Spinal cord (tissue), 10 donors: Measurements from ENCODE around the gene RAD51B. TPM values are rescaled to one million over a fixed set of nuclear protein-coding genes. Genes with fewer than 3 reads are reported as not detected.

Source experiments
- DNase-seq, 6 donors: peaks; one replicate each; pipeline versions ENCODE4 v3.0.0 to v3.0.0-alpha.2; 2013 to 2015; ENCODE audit warnings: low spot score in 6 of 6, low read depth in 4 of 6
- H3K27ac ChIP-seq: one replicate; pipeline ENCODE4 v1.5.1; 2013; ENCODE audit warnings: low read depth, low read length, control low read depth
- H3K27me3 ChIP-seq: one replicate; pipeline ENCODE4 v1.6.1; 2013; ENCODE audit warnings: low read length; ENCODE audit not compliant: control insufficient read depth, insufficient read depth
- H3K36me3 ChIP-seq: one replicate; pipeline ENCODE4 v1.6.1; 2013; ENCODE audit warnings: low read length; ENCODE audit not compliant: control insufficient read depth, insufficient read depth
- H3K4me1 ChIP-seq: one replicate; pipeline ENCODE4 v1.6.1; 2013; ENCODE audit warnings: low read length; ENCODE audit not compliant: control insufficient read depth, insufficient read depth
- H3K4me3 ChIP-seq: one replicate; pipeline ENCODE4 v1.5.1; 2013; ENCODE audit warnings: low read depth, low read length, control low read depth
- H3K9me3 ChIP-seq: one replicate; pipeline ENCODE4 v1.6.1; 2013; ENCODE audit warnings: low read length; ENCODE audit not compliant: control insufficient read depth, insufficient read depth
- whole genome bisulfite sequencing: methylation state at CpG from one replicate; pipeline ENCODE4 v1.1.5; 2013; ENCODE audit warnings: missing lambda C conversion rate; ENCODE audit not compliant: insufficient coverage; 5-methylcytosine and 5-hydroxymethylcytosine counted together
- polyA plus RNA-seq, 2 donors: library from polyadenylated mRNA; unstranded; fragments of 120-200 nt; gene quantifications; one replicate each; pipeline ENCODE4 v1.2.1, GENCODE V29; 2013; ENCODE audit not compliant: insufficient read length in 2 of 2
- total RNA-seq, 2 donors: library from RNA; depleted of rRNA in 1 of 2; stranded (reverse); fragments of 120-200 nt in 1 of 2; fragments of >200 nt in 1 of 2; gene quantifications; one replicate each; pipeline versions ENCODE4 v1.2.3 to v1.2.4, GENCODE V29; 2013 to 2014
- donor health status: healthy.

RAD51B gene
- total and polyA plus RNA-seq, 4 donors = 5.7 to 28.9 (median 14.4) TPM

DNA sequence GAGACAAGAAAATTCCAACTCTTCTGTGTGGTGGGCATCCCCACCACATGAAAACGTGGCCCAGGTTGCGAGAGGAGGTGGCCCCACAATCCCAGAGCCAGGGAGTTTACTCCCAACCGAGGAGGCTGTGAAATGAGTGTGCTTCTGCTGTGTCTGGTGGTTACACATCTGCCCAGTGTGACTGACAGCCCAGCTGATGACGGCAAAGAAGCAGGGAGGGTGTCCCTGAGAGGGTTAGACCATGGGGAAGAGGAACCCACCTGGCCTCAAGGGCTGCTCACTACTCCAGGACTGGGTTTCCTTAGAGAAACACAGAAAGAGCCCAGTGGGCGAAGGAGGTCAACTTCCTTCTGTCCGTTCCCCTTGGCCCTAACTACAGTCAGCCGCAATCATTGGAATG lies 948.7 kb downstream of the RAD51B start:
- Histone ChIP-seq H3K9me3 (no peaks in the 10 kb centered on the region), H3K27me3 (no peaks in the 10 kb centered on the region), H3K36me3 (no peaks in the 10 kb centered on the region), H3K4me1 (no peaks in the 10 kb centered on the region), H3K4me3 (no peak overlapping the region), H3K27ac (no peak overlapping the region)
- 94% methylated on average over 7 of the region's 7 CpGs for WGBS
- no peak for DNase-seq

DNA sequence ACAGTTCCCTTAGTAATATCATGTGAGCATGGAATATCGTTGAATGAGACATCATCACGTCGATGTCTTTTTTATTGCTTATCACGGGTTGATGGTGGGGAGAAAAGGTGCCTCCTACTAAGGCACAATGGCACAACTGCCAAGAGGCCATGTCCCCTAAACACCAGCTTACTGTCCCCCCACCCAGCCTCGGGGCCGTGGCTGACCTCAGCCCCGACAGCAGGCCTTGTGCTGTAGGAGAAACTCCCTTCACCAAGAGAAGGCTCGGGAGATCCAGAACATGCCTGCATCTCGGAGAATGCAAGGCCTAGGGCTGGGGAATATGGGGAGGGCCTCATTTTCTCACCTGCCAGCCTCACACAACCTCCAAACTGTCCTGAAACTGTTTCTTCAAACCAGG lies 950.5 kb downstream of the RAD51B start:
- no peak overlapping the region for H3K27ac ChIP-seq
- no peaks in the 10 kb centered on the region for H3K9me3 ChIP-seq
- no peak overlapping the region for H3K4me3 ChIP-seq
- H3K4me1 ChIP-seq = no peaks in the 10 kb centered on the region
- DNase-seq = no peak
- H3K27me3 ChIP-seq = no peaks in the 10 kb centered on the region
- no CpG with 5 or more reads among the region's 9 CpGs for WGBS
- no peaks in the 10 kb centered on the region for H3K36me3 ChIP-seq

- Histone ChIP-seq H3K36me3 (no peaks in the 10 kb centered on the region), H3K9me3 (peaks cover 1% of the 10 kb centered on the region), H3K27me3 (no peaks in the 10 kb centered on the region), H3K27ac (no peak overlapping the region), H3K4me3 (no peak overlapping the region), H3K4me1 (no peaks in the 10 kb centered on the region)
- DNase-seq = no peak
- WGBS = 94% methylated on average over 9 of the region's 11 CpGs
These were observed 951.1 kb downstream of the RAD51B start for GRCh38 chr14:68770553-68771286.

GRCh38 chr14:68771631-68772030 lies 952.1 kb downstream of the RAD51B start:
- peaks cover 1% of the 10 kb centered on the region for H3K9me3 ChIP-seq
- WGBS = 72% methylated on average over 9 of the region's 10 CpGs
- peak overlapping the region; percentile 40 for H3K27ac ChIP-seq
- no peaks in the 10 kb centered on the region for H3K36me3 ChIP-seq
- H3K4me3 ChIP-seq = no peak overlapping the region
- H3K27me3 ChIP-seq = no peaks in the 10 kb centered on the region
- DNase-seq = no peak
- no peaks in the 10 kb centered on the region for H3K4me1 ChIP-seq

DNA sequence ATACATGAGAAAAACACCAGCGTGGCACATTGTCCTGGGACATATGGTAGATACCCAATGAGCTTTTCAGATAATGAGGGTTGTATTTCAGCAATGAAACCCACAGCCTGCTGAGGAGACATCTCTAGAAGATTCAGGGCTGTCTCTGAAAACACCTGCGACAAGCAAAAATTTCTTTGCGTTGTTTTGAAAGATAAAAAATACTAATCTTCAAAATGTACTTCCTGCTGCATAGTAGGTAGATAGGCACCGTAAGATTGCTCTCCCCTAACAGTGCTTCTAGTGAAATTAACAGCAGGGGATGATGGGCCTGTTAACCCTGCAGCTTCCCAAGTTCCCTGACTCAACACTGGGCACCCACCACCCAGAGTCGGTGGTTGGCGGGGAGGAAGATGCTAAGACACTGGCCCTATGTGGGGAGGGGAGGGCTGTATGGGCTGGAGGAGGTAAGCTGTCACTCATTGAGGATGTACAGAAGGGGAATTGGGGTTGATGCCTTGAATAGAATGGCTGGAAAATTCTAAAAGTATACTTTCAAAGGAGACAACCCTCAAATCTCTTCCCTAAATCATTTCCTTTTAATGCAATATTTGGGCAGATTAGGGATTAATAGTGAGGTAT lies 953.3 kb downstream of the RAD51B start:
- no peak overlapping the region for H3K27ac ChIP-seq
- 80% methylated on average over 1 of the region's 6 CpGs for WGBS

DNA sequence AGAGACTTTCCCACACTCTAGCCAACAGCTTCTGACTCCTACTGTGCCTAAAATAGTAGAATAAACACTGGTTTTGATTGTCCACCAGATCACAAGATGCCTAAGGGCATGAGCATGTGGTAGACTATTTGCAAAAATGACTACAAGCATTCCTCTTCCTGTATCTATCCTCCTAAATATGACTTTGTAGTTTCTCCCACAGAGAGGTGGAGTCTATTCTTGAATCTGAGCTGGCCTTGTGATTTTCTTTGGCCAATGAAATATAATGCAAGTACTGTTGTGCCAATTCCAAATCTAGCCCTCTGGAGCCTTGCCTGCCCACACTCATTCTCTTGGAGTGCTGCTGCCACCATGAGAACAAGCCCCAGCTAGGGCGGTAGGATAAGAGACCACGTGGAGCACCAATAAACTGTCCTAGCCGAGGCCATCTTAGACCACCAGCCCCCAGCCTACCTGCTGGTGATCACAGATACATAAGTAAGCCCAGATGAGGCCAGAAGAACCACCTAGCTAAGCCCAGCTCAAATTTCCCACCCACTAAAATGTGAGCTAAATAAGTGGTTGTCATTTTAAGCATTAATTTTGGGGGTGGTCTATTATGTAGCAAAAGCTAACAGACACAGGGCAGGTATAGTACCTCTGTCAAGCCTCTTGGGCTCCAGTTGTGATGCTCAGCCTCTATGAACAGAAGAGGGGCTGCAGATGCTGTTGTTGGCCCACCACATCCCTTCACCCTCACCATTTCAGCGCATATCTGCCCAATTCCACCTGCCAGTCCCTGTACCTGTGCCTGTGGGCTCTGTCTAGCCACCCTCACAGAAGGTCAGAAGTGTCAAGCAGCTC lies 955.4 kb downstream of the RAD51B start:
- H3K27me3 ChIP-seq = no peaks in the 10 kb centered on the region
- 100% methylated on average over 2 of the region's 4 CpGs for WGBS

More for the DNA sequence above, 953.3 kb downstream of the RAD51B start:
- Histone ChIP-seq H3K4me3 (no peak overlapping the region), H3K36me3 (no peaks in the 10 kb centered on the region), H3K27me3 (no peaks in the 10 kb centered on the region), H3K4me1 (no peaks in the 10 kb centered on the region), H3K9me3 (peaks cover 1% of the 10 kb centered on the region)
- no peak for DNase-seq

GRCh38 chr14:68775614-68776126 lies 956.1 kb downstream of the RAD51B start:
- Histone ChIP-seq H3K4me3 (no peak overlapping the region), H3K27me3 (no peaks in the 10 kb centered on the region), H3K9me3 (peaks cover 1% of the 10 kb centered on the region), H3K27ac (no peak overlapping the region), H3K4me1 (peaks cover 16% of the 10 kb centered on the region), H3K36me3 (no peaks in the 10 kb centered on the region)
- no peak for DNase-seq
- WGBS = 98% methylated on average over 4 of the region's 6 CpGs

More for the DNA sequence above, 955.4 kb downstream of the RAD51B start:
- no peak overlapping the region for H3K4me3 ChIP-seq
- peaks cover 1% of the 10 kb centered on the region for H3K9me3 ChIP-seq
- no peak for DNase-seq
- no peak overlapping the region for H3K27ac ChIP-seq
- peaks cover 10% of the 10 kb centered on the region for H3K4me1 ChIP-seq
- H3K36me3 ChIP-seq = no peaks in the 10 kb centered on the region

- no peak for DNase-seq
- Histone ChIP-seq H3K36me3 (no peaks in the 10 kb centered on the region), H3K4me1 (peaks cover 32% of the 10 kb centered on the region), H3K4me3 (no peak overlapping the region), H3K27ac (no peak overlapping the region), H3K27me3 (no peaks in the 10 kb centered on the region), H3K9me3 (peaks cover 1% of the 10 kb centered on the region)
- 88% methylated on average over 1 of the region's 1 CpG for WGBS
These were observed 958.1 kb downstream of the RAD51B start for GRCh38 chr14:68777644-68778043.
